HEK293 (cell line): ENCODE measurements around the gene BOC.

Source experiments
- CTCF ChIA-PET: fragments of 350-600 bp; formaldehyde crosslinking; extraction: SDS; loops from one replicate; lab custom pipeline; 2021; ENCODE audit warnings: antibody characterized with exemption; lab: Yijun Ruan, JAX
- POLR2A ChIA-PET: fragments of 300-600 bp; formaldehyde crosslinking; extraction: SDS; loops from one replicate; lab custom pipeline; 2020; ENCODE audit warnings: antibody characterized with exemption, inconsistent platforms; lab: Yijun Ruan, JAX
- H3K27ac ChIP-seq: fragments of 200-500 bp; sonication (Bioruptor generic); 2 replicates; pipeline ENCODE4 v1.5.1; 2014; ENCODE audit warnings: low read depth, low read length, control low read depth, inconsistent platforms; ENCODE audit errors: extremely low read depth
- H3K36me3 ChIP-seq, 2 experiments: fragments of 200-500 bp in 1 of 2; sonication (Bioruptor generic) in 1 of 2; 1 replicate in 1 of 2; 2 replicates in 1 of 2; pipeline ENCODE4 v1.5.1; 2014 to 2017; ENCODE audit warnings: inconsistent platforms in 2 of 2, low read length in 2 of 2; ENCODE audit not compliant: control insufficient read depth in 2 of 2, insufficient read depth in 1 of 2
- H3K4me1 ChIP-seq: fragments of 200-500 bp; sonication (Bioruptor generic); 2 replicates; pipeline ENCODE4 v1.5.1; 2014; ENCODE audit warnings: mild to moderate bottlenecking, low read length, inconsistent platforms; ENCODE audit not compliant: control insufficient read depth, insufficient read depth
- H3K4me3 ChIP-seq: 2 replicates; pipeline ENCODE4 v1.5.1; 2011; ENCODE audit warnings: low read depth, mild to moderate bottlenecking, control low read depth, low read length, moderate library complexity
- H3K9me3 ChIP-seq: fragments of 200-500 bp; sonication (Bioruptor generic); 2 replicates; pipeline ENCODE4 v1.5.1; 2014; ENCODE audit warnings: low read depth, low read length, inconsistent platforms; ENCODE audit not compliant: control insufficient read depth, insufficient read depth
- ATF2 ChIP-seq: fragments of 450-650 bp; formaldehyde crosslinking; IDR thresholded peaks from 2 replicates; pipeline ENCODE4 v1.5.1; 2016; ENCODE audit warnings: missing biosample characterization, missing genetic modification characterization, low read depth
- MYNN ChIP-seq: fragments of 450-650 bp; formaldehyde crosslinking; IDR thresholded peaks from 2 replicates; pipeline ENCODE4 v1.5.1; 2016; ENCODE audit warnings: missing biosample characterization, missing genetic modification characterization, borderline replicate concordance
- MZF1 ChIP-seq: fragments of 450-650 bp; formaldehyde crosslinking; IDR thresholded peaks from 2 replicates; pipeline ENCODE4 v1.5.1; 2017; ENCODE audit warnings: missing biosample characterization, missing genetic modification characterization, borderline replicate concordance
- WT1 ChIP-seq: fragments of 450-650 bp; formaldehyde crosslinking; IDR thresholded peaks from 2 replicates; pipeline ENCODE4 v1.5.1; 2016; ENCODE audit warnings: missing biosample characterization, missing genetic modification characterization
- YY1 ChIP-seq: fragments of 450-650 bp; formaldehyde crosslinking; IDR thresholded peaks from 2 replicates; pipeline ENCODE4 v1.5.1; 2018; ENCODE audit warnings: missing biosample characterization, missing genetic modification characterization
- ZFP3 ChIP-seq: fragments of 450-650 bp; formaldehyde crosslinking; IDR thresholded peaks from 2 replicates; pipeline ENCODE4 v1.5.1; 2016; ENCODE audit warnings: low read depth, missing biosample characterization, missing genetic modification characterization
- ZNF112 ChIP-seq: fragments of 450-650 bp; formaldehyde crosslinking; IDR thresholded peaks from 2 replicates; pipeline ENCODE4 v1.5.0; 2017; ENCODE audit warnings: missing biosample characterization, missing genetic modification characterization
- ZNF114 ChIP-seq: fragments of 450-650 bp; formaldehyde crosslinking; IDR thresholded peaks from 2 replicates; pipeline ENCODE4 v1.5.0; 2017; ENCODE audit warnings: missing biosample characterization, missing genetic modification characterization
- ZNF157 ChIP-seq: fragments of 450-650 bp; formaldehyde crosslinking; IDR thresholded peaks from 2 replicates; pipeline ENCODE4 v1.5.1; 2016; ENCODE audit warnings: missing biosample characterization, missing genetic modification characterization
- ZNF354C ChIP-seq: fragments of 450-650 bp; formaldehyde crosslinking; IDR thresholded peaks from 2 replicates; pipeline ENCODE4 v1.5.1; 2016; ENCODE audit warnings: missing biosample characterization, missing genetic modification characterization, low read depth, borderline replicate concordance
- ZNF423 ChIP-seq: fragments of 450-650 bp; formaldehyde crosslinking; IDR thresholded peaks from 2 replicates; pipeline ENCODE4 v1.5.1; 2016; ENCODE audit warnings: missing biosample characterization, missing genetic modification characterization
- ZNF426 ChIP-seq: fragments of 450-650 bp; formaldehyde crosslinking; IDR thresholded peaks from 2 replicates; pipeline ENCODE4 v1.5.1; 2017; ENCODE audit warnings: missing biosample characterization, missing genetic modification characterization, mild to moderate bottlenecking, inconsistent platforms, moderate library complexity
- ZNF433 ChIP-seq: fragments of 450-650 bp; formaldehyde crosslinking; IDR thresholded peaks from 2 replicates; pipeline ENCODE4 v1.5.1; 2016; ENCODE audit warnings: missing biosample characterization, missing genetic modification characterization, low read depth
- ZNF473 ChIP-seq: fragments of 450-650 bp; formaldehyde crosslinking; IDR thresholded peaks from 2 replicates; pipeline ENCODE4 v1.5.1; 2017; ENCODE audit warnings: missing biosample characterization, missing genetic modification characterization
- ZNF501 ChIP-seq: fragments of 450-650 bp; formaldehyde crosslinking; IDR thresholded peaks from 2 replicates; pipeline ENCODE4 v1.5.1; 2016; ENCODE audit warnings: missing biosample characterization, missing genetic modification characterization
- ZNF544 ChIP-seq: fragments of 450-650 bp; formaldehyde crosslinking; IDR thresholded peaks from 2 replicates; pipeline ENCODE4 v1.5.0; 2017; ENCODE audit warnings: missing biosample characterization, missing genetic modification characterization
- ZNF654 ChIP-seq: fragments of 450-650 bp; formaldehyde crosslinking; IDR thresholded peaks from 2 replicates; pipeline ENCODE4 v1.5.1; 2016; ENCODE audit warnings: low read depth, missing biosample characterization, missing genetic modification characterization
- ZNF837 ChIP-seq: fragments of 450-650 bp; formaldehyde crosslinking; IDR thresholded peaks from 2 replicates; pipeline ENCODE4 v1.5.1; 2016; ENCODE audit warnings: missing biosample characterization, missing genetic modification characterization
- TF ChIP-seq, protein P1 (sequence below): fragments of 450-650 bp; formaldehyde crosslinking; IDR thresholded peaks from 2 replicates; pipeline ENCODE4 v1.5.1; 2016; ENCODE audit warnings: missing biosample characterization, missing genetic modification characterization
- TF ChIP-seq, protein P2 (sequence below): fragments of 450-650 bp; formaldehyde crosslinking; IDR thresholded peaks from 2 replicates; pipeline ENCODE4 v1.5.1; 2016; ENCODE audit warnings: missing biosample characterization, missing genetic modification characterization

The BOC gene

DNA sequence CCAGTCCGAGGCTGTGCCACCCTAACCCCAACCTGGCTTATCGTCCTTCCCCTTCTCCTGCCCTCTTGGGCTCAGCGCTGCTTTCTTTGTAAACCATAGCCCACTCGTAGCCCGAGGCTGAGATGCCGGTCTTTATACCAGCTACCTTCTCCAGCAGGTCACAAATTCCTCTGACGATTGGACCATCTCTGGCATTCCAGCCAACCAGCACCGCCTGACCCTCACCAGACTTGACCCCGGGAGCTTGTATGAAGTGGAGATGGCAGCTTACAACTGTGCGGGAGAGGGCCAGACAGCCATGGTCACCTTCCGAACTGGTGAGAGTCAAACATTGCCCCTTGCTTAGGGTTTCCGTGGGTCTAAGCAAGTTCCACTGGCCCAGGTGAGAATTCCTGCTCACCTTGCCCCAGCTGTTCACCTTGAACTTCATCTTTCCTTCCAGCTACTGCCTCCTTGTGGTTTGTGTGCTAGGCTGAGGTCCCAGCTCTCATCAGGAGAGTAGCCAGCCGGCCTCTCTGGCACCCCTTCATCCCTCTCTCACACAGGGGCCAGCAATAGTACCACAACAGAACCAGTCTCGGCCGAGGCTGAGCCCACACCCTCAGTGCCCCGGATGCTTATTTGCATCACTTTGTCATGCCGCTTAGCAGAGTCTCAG, 66.7 kb downstream of the BOC start:
- ChIA-PET POLR2A (no interaction called here), CTCF (interaction anchor here (0.6 to 1.0 kb wide), 2 partner anchors 13 to 19 kb away, joined by 3 read pairs; no protein-coding TSS in a partner anchor)
- H3K4me3 ChIP-seq, result no peak overlapping the region
- H3K9me3 ChIP-seq, result no peaks in the 10 kb centered on the region
- TF ChIP-seq ZNF433, result no peak
- TF ChIP-seq ZNF423 (tag by site-specific recombination), result no peak
- no peak for TF ChIP-seq ZNF473 (tag by site-specific recombination)
- no peak overlapping the region for H3K27ac ChIP-seq
- no peaks in the 10 kb centered on the region for H3K4me1 ChIP-seq
- peaks cover 0 to 38% of the 10 kb centered on the region in 2 experiments; a peak in 1 of 3 replicates for H3K36me3 ChIP-seq

GRCh38 chr3:113278599-113278955, 67.2 kb downstream of the BOC start:
- no peak for TF ChIP-seq ZNF112 (tag by site-specific recombination)
- TF ChIP-seq MZF1 (tag by site-specific recombination), result no peak
- no peak for TF ChIP-seq ZNF426
- TF ChIP-seq ATF2, result no peak
- TF ChIP-seq ZNF837 (tag by site-specific recombination), result no peak
- TF ChIP-seq, protein P1, sequence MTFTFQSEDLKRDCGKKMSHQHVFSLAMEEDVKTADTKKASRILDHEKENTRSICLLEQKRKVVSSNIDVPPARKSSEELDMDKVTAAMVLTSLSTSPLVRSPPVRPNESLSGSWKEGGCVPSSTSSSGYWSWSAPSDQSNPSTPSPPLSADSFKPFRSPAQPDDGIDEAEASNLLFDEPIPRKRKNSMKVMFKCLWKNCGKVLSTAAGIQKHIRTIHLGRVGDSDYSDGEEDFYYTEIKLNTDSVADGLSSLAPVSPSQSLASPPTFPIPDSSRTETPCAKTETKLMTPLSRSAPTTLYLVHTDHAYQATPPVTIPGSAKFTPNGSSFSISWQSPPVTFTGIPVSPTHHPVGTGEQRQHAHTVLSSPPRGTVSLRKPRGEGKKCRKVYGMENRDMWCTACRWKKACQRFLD, result no peak
- no peak for TF ChIP-seq ZNF501 (tag by site-specific recombination)
- no peak for TF ChIP-seq ZNF354C (tag by site-specific recombination)
- TF ChIP-seq, protein P2, sequence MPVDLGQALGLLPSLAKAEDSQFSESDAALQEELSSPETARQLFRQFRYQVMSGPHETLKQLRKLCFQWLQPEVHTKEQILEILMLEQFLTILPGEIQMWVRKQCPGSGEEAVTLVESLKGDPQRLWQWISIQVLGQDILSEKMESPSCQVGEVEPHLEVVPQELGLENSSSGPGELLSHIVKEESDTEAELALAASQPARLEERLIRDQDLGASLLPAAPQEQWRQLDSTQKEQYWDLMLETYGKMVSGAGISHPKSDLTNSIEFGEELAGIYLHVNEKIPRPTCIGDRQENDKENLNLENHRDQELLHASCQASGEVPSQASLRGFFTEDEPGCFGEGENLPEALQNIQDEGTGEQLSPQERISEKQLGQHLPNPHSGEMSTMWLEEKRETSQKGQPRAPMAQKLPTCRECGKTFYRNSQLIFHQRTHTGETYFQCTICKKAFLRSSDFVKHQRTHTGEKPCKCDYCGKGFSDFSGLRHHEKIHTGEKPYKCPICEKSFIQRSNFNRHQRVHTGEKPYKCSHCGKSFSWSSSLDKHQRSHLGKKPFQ (tag by site-specific recombination), result no peak
- TF ChIP-seq YY1, result no peak
- no peak for TF ChIP-seq ZNF544
- no peak for TF ChIP-seq ZFP3
- TF ChIP-seq ZNF157 (tag by site-specific recombination), result no peak
- no peak for TF ChIP-seq ZNF114 (tag by site-specific recombination)
- no peak for TF ChIP-seq ZNF654 (tag by site-specific recombination)
- TF ChIP-seq MYNN (tag by site-specific recombination), result no peak
- no peak for TF ChIP-seq WT1 (tag by site-specific recombination)
- ChIA-PET POLR2A (no interaction called here), CTCF (interaction anchor here (1.0 kb wide), 1 partner anchor 19 kb away, joined by 3 read pairs; no protein-coding TSS in a partner anchor)
- Histone ChIP-seq H3K9me3 (no peaks in the 10 kb centered on the region), H3K36me3 (peaks cover 0 to 37% of the 10 kb centered on the region in 2 experiments; a peak in 1 of 3 replicates), H3K4me3 (no peak overlapping the region), H3K4me1 (no peaks in the 10 kb centered on the region), H3K27ac (no peak overlapping the region)
